B cell (primary cell): Measurements from ENCODE around the gene LZTR1. TPM values are rescaled to one million over a fixed set of nuclear protein-coding genes. Genes with fewer than 3 reads are reported as not detected.

ENCODE experiments used
- ATAC-seq: fragments of 200-7000 bp; cut with Tn5 transposase; one replicate; pipeline ENCODE4 v1.10.0; 2021; ENCODE audit warnings: low read depth, mild to moderate bottlenecking, moderate number of reproducible peaks, moderate library complexity
- CTCF ChIA-PET: fragments of 350-600 bp; sonication (Branson Sonifier 250); formaldehyde crosslinking; loops from one replicate; lab custom pipeline; 2021; ENCODE audit warnings: antibody characterized with exemption, inconsistent platforms; lab: Charles Lee
- POLR2A ChIA-PET: fragments of 350-600 bp; sonication (Branson Sonifier 250); formaldehyde crosslinking; loops from one replicate; lab custom pipeline; 2021; ENCODE audit warnings: antibody characterized with exemption; lab: Charles Lee
- DNase-seq: peaks from one replicate; pipeline ENCODE4 v3.0.0; 2013
- H2AFZ ChIP-seq: 2 replicates; pipeline ENCODE4 v1.6.1; 2012; ENCODE audit warnings: mild to moderate bottlenecking, low read depth, low read length; ENCODE audit not compliant: insufficient read depth, poor library complexity, severe bottlenecking
- H3K27ac ChIP-seq, 2 donors: 1 replicate in 1 of 2; 2 replicates in 1 of 2; pipeline ENCODE4 v1.5.1; 2012 to 2013; ENCODE audit warnings: low read length in 2 of 2, mild to moderate bottlenecking in 2 of 2, moderate library complexity in 1 of 2
- H3K27me3 ChIP-seq, 4 experiments: fragments of 200-600 bp in 1 of 4; sonication (generic) in 1 of 4; replicated peaks in 1 of 4; 1 replicate in 2 of 4; 2 replicates in 2 of 4; pipeline versions ENCODE4 v1.6.1 to v1.7.0; 2013 to 2016; ENCODE audit warnings: low read length in 3 of 4, mild to moderate bottlenecking in 2 of 4, mixed read lengths in 1 of 4, moderate library complexity in 1 of 4; ENCODE audit not compliant: insufficient read depth in 4 of 4, control insufficient read depth in 3 of 4; ENCODE audit errors: control extremely low read depth in 1 of 4
- H3K36me3 ChIP-seq, 2 experiments: replicated peaks in 1 of 2; 1 replicate in 1 of 2; 2 replicates in 1 of 2; pipeline versions ENCODE4 v1.6.1 to v1.7.1; 2013; ENCODE audit warnings: low read length in 1 of 2; ENCODE audit not compliant: insufficient read depth in 2 of 2, control insufficient read depth in 1 of 2; ENCODE audit errors: control extremely low read depth in 1 of 2, extremely low read depth in 1 of 2
- H3K4me1 ChIP-seq, 2 donors: fragments of 200-600 bp in 1 of 2; sonication (generic) in 1 of 2; 1 replicate in 1 of 2; 2 replicates in 1 of 2; pipeline versions ENCODE4 v1.5.1 to v1.6.1; 2013 to 2017; ENCODE audit warnings: low read length in 2 of 2; ENCODE audit not compliant: control insufficient read depth in 2 of 2, insufficient read depth in 2 of 2
- H3K4me2 ChIP-seq: replicated peaks from 2 replicates; pipeline ENCODE3; 2012; ENCODE audit warnings: mild to moderate bottlenecking, low read depth, low read length; ENCODE audit not compliant: poor library complexity, severe bottlenecking
- H3K4me3 ChIP-seq, 5 experiments: fragments of 200-600 bp in 1 of 5; sonication (generic) in 1 of 5; 1 replicate in 3 of 5; 2 replicates in 2 of 5; pipeline versions ENCODE4 v1.5.1 to v1.7.0; 2011 to 2016; ENCODE audit warnings: low read length in 4 of 5, mild to moderate bottlenecking in 4 of 5, low read depth in 2 of 5, control low read depth in 1 of 5, moderate library complexity in 1 of 5; ENCODE audit not compliant: insufficient read depth in 1 of 5; ENCODE audit errors: control extremely low read depth in 1 of 5, extremely low read depth in 1 of 5
- H3K79me2 ChIP-seq: fragments of 200-600 bp; sonication (generic); one replicate; pipeline ENCODE4 v1.6.0; 2016; ENCODE audit warnings: low read length; ENCODE audit not compliant: control insufficient read depth, insufficient read depth
- H3K9ac ChIP-seq: fragments of 200-600 bp; sonication (generic); 2 replicates; pipeline ENCODE4 v1.6.1; 2017; ENCODE audit warnings: mild to moderate bottlenecking, low read length, moderate library complexity
- H3K9me3 ChIP-seq, 3 donors: one replicate each; pipeline versions ENCODE4 v1.6.1 to v1.7.1; 2013; ENCODE audit warnings: low read length in 2 of 3; ENCODE audit not compliant: control insufficient read depth in 2 of 3, insufficient read depth in 1 of 3; ENCODE audit errors: control extremely low read depth in 1 of 3
- H4K20me1 ChIP-seq: 2 replicates; pipeline ENCODE4 v1.6.0; 2012; ENCODE audit warnings: mild to moderate bottlenecking, low read length; ENCODE audit not compliant: insufficient read depth, control insufficient read depth, poor library complexity, severe bottlenecking
- H3K27ac Mint-ChIP-seq: one replicate; pipeline ENCODE4 v1.8.0; 2021; ENCODE audit warnings: mixed read lengths
- H3K27me3 Mint-ChIP-seq: one replicate; pipeline ENCODE4 v1.8.0; 2021; ENCODE audit warnings: mixed read lengths
- H3K4me1 Mint-ChIP-seq: one replicate; pipeline ENCODE4 v1.8.0; 2021; ENCODE audit warnings: mixed read lengths
- H3K4me3 Mint-ChIP-seq: one replicate; pipeline ENCODE4 v1.8.0; 2021; ENCODE audit warnings: mixed read lengths
- H3K9me3 Mint-ChIP-seq: one replicate; pipeline ENCODE4 v1.8.0; 2022; ENCODE audit warnings: mixed read lengths; ENCODE audit not compliant: insufficient read depth
- CTCF ChIP-seq: fragments of 200-600 bp; IDR thresholded peaks from one replicate; pipeline ENCODE4 v1.8.0; 2022; ENCODE audit warnings: antibody characterized with exemption, mild to moderate bottlenecking
- EZH2 ChIP-seq: IDR thresholded peaks from 2 replicates; pipeline ENCODE4 v1.6.1; 2012; ENCODE audit warnings: borderline replicate concordance, low read depth, mild to moderate bottlenecking, moderate library complexity, low read length; ENCODE audit not compliant: insufficient read depth, poor library complexity, severe bottlenecking
- WGBS: methylation state at CpG from one replicate; pipeline ENCODE4 v1.1.5; 2013; ENCODE audit warnings: missing lambda C conversion rate; ENCODE audit not compliant: insufficient coverage; 5-methylcytosine and 5-hydroxymethylcytosine counted together
- intact Hi-C: fragments of 100-400 bp; cut with micrococcal nuclease; formaldehyde crosslinking; loops from one replicate; pipeline ENCODE4 v1.10.0; 2022
- polyA plus RNA-seq: library from polyadenylated mRNA; depleted of rRNA; stranded (reverse); fragments of >200 nt; gene quantifications from 2 replicates; pipeline ENCODE4 v1.2.3, GENCODE V29; 2012
- total RNA-seq, 2 donors: library from RNA; stranded (reverse); fragments of 120-200 nt in 1 of 2; gene quantifications; 1 replicate in 1 of 2; 2 replicates in 1 of 2; pipeline versions ENCODE4 v1.2.3 to v1.2.4, GENCODE V29; 2013 to 2022

Gene LZTR1
- total and polyA plus RNA-seq, 2 donors (not counting 1 experiment from before 2014, with no cell fraction given) = 75.7 to 94.8 TPM

- TF ChIP-seq CTCF = no peak
- TF ChIP-seq EZH2 = no peak
- H2AFZ ChIP-seq = no peak overlapping the region
- H3K9ac ChIP-seq = no peak overlapping the region
- over 99% methylated on average over 12 of the region's 13 CpGs for WGBS
- Mint-ChIP-seq H3K9me3 (no peaks in the 10 kb centered on the region), H3K27me3 (no peaks in the 10 kb centered on the region), H3K4me3 (no peak overlapping the region), H3K4me1 (peaks cover 9% of the 10 kb centered on the region), H3K27ac (no peak overlapping the region)
- no peaks in the 10 kb centered on the region for H3K9me3 ChIP-seq
- no peak overlapping the region for H3K4me3 ChIP-seq
- CTCF ChIA-PET = interaction anchor here (0.6 to 0.7 kb wide), 2 partner anchors 15 to 712 kb away, joined by 3 read pairs; no protein-coding TSS in a partner anchor
- H3K27ac ChIP-seq = no peak overlapping the region
- no peak overlapping the region for H3K4me2 ChIP-seq
- H3K36me3 ChIP-seq = peaks cover 4 to 49% of the 10 kb centered on the region in 2 experiments
- H4K20me1 ChIP-seq = peaks cover 51% of the 10 kb centered on the region
- peaks cover 9 to 11% of the 10 kb centered on the region in 2 donors for H3K4me1 ChIP-seq
- POLR2A ChIA-PET = no interaction called here
- intact Hi-C loops = no loop called here
- DNase-seq (no peak), ATAC-seq (no peak)
- peaks cover 30% of the 10 kb centered on the region for H3K79me2 ChIP-seq
- H3K27me3 ChIP-seq = peaks cover 0 to 11% (median 2%) of the 10 kb centered on the region in 4 experiments
Measured at GRCh38 chr22:20952544-20953341, 29.4 kb upstream of the LZTR1 start.

DNA sequence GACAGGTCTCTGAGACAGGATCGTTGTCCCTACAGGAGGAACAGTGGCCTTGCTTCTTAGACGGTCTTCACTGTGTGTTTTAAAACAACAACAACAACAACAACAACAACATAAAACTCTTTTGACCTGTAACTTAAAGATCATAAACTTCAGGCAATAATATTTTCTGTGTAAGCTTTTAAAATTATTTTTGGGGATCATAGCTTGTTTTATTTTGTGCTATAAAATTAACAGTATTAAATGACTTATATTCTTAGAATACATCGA lies 28.8 kb upstream of the LZTR1 start:
- Histone ChIP-seq H3K27ac (no peak overlapping the region), H3K79me2 (peaks cover 25% of the 10 kb centered on the region), H3K27me3 (peaks cover 0 to 16% (median 5%) of the 10 kb centered on the region in 4 experiments), H3K36me3 (peaks cover 4 to 46% of the 10 kb centered on the region in 2 experiments), H2AFZ (no peak overlapping the region), H3K9me3 (no peaks in the 10 kb centered on the region), H3K4me3 (no peak overlapping the region), H3K9ac (no peak overlapping the region), H3K4me1 (peaks cover 15 to 17% of the 10 kb centered on the region in 2 donors), H3K4me2 (no peak overlapping the region), H4K20me1 (peaks cover 46% of the 10 kb centered on the region)
- DNase-seq = no peak
- ChIA-PET POLR2A (no interaction called here), CTCF (interaction anchor here (0.6 kb wide), 1 partner anchor 711 kb away, joined by 3 read pairs; no protein-coding TSS in a partner anchor)
- H3K27me3 Mint-ChIP-seq = peaks cover 4% of the 10 kb centered on the region
- H3K4me3 Mint-ChIP-seq = no peak overlapping the region
- WGBS = no CpG with 5 or more reads among the region's 3 CpGs
- no peak for TF ChIP-seq EZH2
- no peak for TF ChIP-seq CTCF
- no peak for ATAC-seq
- H3K27ac Mint-ChIP-seq = no peak overlapping the region
- intact Hi-C loops = no loop called here
- H3K9me3 Mint-ChIP-seq = no peaks in the 10 kb centered on the region
- peaks cover 15% of the 10 kb centered on the region for H3K4me1 Mint-ChIP-seq
